Endothelial cell of umbilical vein (primary cell): Measurements from ENCODE around the gene L3MBTL4.

Experiments used
- EZH2 ChIP-seq: IDR thresholded peaks from 2 replicates; pipeline ENCODE4 v1.6.1; 2012; ENCODE audit warnings: borderline replicate concordance, low read depth, mild to moderate bottlenecking, moderate library complexity, low read length, inconsistent platforms; ENCODE audit not compliant: severe bottlenecking
- GATA2 ChIP-seq: IDR thresholded peaks from 2 replicates; pipeline ENCODE4 v1.7.0; 2011; ENCODE audit warnings: low read depth, mild to moderate bottlenecking, moderate library complexity, mixed read lengths, low read length; ENCODE audit not compliant: insufficient read length, insufficient read depth
- POLR2A ChIP-seq: IDR thresholded peaks from 2 replicates; pipeline ENCODE4 v1.6.1; 2012; ENCODE audit warnings: low read depth, mild to moderate bottlenecking, control low read depth, low read length
- POLR2AphosphoS5 ChIP-seq: IDR thresholded peaks from 2 replicates; pipeline ENCODE4 v1.6.1; 2012; ENCODE audit warnings: low read depth, mild to moderate bottlenecking, control low read depth, low read length, moderate library complexity; ENCODE audit not compliant: insufficient read depth
- TF ChIP-seq, protein P1 (sequence below), 2 donors: IDR thresholded peaks; 1 replicate in 1 of 2; 2 replicates in 1 of 2; pipeline ENCODE4 v1.5.1; 2011; ENCODE audit warnings: low read length in 2 of 2, mild to moderate bottlenecking in 2 of 2, moderate library complexity in 2 of 2, control low read depth in 1 of 2, inconsistent platforms in 1 of 2, low read depth in 1 of 2; ENCODE audit not compliant: insufficient read depth in 1 of 2; ENCODE audit errors: extremely low read depth in 1 of 2

- no peak for TF ChIP-seq EZH2
- TF ChIP-seq GATA2 = no peak
- TF ChIP-seq, protein P1, sequence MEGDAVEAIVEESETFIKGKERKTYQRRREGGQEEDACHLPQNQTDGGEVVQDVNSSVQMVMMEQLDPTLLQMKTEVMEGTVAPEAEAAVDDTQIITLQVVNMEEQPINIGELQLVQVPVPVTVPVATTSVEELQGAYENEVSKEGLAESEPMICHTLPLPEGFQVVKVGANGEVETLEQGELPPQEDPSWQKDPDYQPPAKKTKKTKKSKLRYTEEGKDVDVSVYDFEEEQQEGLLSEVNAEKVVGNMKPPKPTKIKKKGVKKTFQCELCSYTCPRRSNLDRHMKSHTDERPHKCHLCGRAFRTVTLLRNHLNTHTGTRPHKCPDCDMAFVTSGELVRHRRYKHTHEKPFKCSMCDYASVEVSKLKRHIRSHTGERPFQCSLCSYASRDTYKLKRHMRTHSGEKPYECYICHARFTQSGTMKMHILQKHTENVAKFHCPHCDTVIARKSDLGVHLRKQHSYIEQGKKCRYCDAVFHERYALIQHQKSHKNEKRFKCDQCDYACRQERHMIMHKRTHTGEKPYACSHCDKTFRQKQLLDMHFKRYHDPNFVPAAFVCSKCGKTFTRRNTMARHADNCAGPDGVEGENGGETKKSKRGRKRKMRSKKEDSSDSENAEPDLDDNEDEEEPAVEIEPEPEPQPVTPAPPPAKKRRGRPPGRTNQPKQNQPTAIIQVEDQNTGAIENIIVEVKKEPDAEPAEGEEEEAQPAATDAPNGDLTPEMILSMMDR (IDR thresholded peaks at IDR 0.05; ENCODE audit: extremely low read depth in 1 of 2, insufficient read depth in 1 of 2, low read depth in 1 of 2, low read length in 2 of 2) = no peak
- no peak for TF ChIP-seq POLR2A
- no peak for TF ChIP-seq POLR2AphosphoS5
Observed at GRCh38 chr18:6106091-6106685, 308.5 kb downstream of the L3MBTL4 start.
